HEK293 (cell line): ENCODE results near the gene BCKDHB.

Experiments
- CTCF ChIA-PET: fragments of 350-600 bp; formaldehyde crosslinking; extraction: SDS; loops from one replicate; lab custom pipeline; 2021; ENCODE audit warnings: antibody characterized with exemption; lab: Yijun Ruan, JAX
- POLR2A ChIA-PET: fragments of 300-600 bp; formaldehyde crosslinking; extraction: SDS; loops from one replicate; lab custom pipeline; 2020; ENCODE audit warnings: antibody characterized with exemption, inconsistent platforms; lab: Yijun Ruan, JAX
- H3K27ac ChIP-seq: fragments of 200-500 bp; sonication (Bioruptor generic); 2 replicates; pipeline ENCODE4 v1.5.1; 2014; ENCODE audit warnings: low read depth, low read length, control low read depth, inconsistent platforms; ENCODE audit errors: extremely low read depth
- H3K36me3 ChIP-seq, 2 experiments: fragments of 200-500 bp in 1 of 2; sonication (Bioruptor generic) in 1 of 2; 1 replicate in 1 of 2; 2 replicates in 1 of 2; pipeline ENCODE4 v1.5.1; 2014 to 2017; ENCODE audit warnings: inconsistent platforms in 2 of 2, low read length in 2 of 2; ENCODE audit not compliant: control insufficient read depth in 2 of 2, insufficient read depth in 1 of 2
- H3K4me1 ChIP-seq: fragments of 200-500 bp; sonication (Bioruptor generic); 2 replicates; pipeline ENCODE4 v1.5.1; 2014; ENCODE audit warnings: mild to moderate bottlenecking, low read length, inconsistent platforms; ENCODE audit not compliant: control insufficient read depth, insufficient read depth
- H3K4me3 ChIP-seq: 2 replicates; pipeline ENCODE4 v1.5.1; 2011; ENCODE audit warnings: low read depth, mild to moderate bottlenecking, control low read depth, low read length, moderate library complexity
- H3K9me3 ChIP-seq: fragments of 200-500 bp; sonication (Bioruptor generic); 2 replicates; pipeline ENCODE4 v1.5.1; 2014; ENCODE audit warnings: low read depth, low read length, inconsistent platforms; ENCODE audit not compliant: control insufficient read depth, insufficient read depth
- ELK4 ChIP-seq: IDR thresholded peaks from 2 replicates; pipeline ENCODE4 v1.6.1; 2011; ENCODE audit warnings: mild to moderate bottlenecking, low read depth, low read length, borderline replicate concordance
- MZF1 ChIP-seq: fragments of 450-650 bp; formaldehyde crosslinking; IDR thresholded peaks from 2 replicates; pipeline ENCODE4 v1.5.1; 2017; ENCODE audit warnings: missing biosample characterization, missing genetic modification characterization, borderline replicate concordance
- RBAK ChIP-seq: fragments of 450-650 bp; formaldehyde crosslinking; IDR thresholded peaks from 2 replicates; pipeline ENCODE4 v1.5.1; 2016; ENCODE audit warnings: missing biosample characterization, missing genetic modification characterization
- TSHZ1 ChIP-seq: fragments of 450-650 bp; formaldehyde crosslinking; IDR thresholded peaks from 2 replicates; pipeline ENCODE4 v1.5.1; 2016; ENCODE audit warnings: missing biosample characterization, missing genetic modification characterization, borderline replicate concordance
- ZNF114 ChIP-seq: fragments of 450-650 bp; formaldehyde crosslinking; IDR thresholded peaks from 2 replicates; pipeline ENCODE4 v1.5.0; 2017; ENCODE audit warnings: missing biosample characterization, missing genetic modification characterization
- ZNF140 ChIP-seq: fragments of 450-650 bp; formaldehyde crosslinking; IDR thresholded peaks from 2 replicates; pipeline ENCODE4 v1.5.1; 2016; ENCODE audit warnings: missing biosample characterization, missing genetic modification characterization
- ZNF16 ChIP-seq: fragments of 450-650 bp; formaldehyde crosslinking; IDR thresholded peaks from 2 replicates; pipeline ENCODE4 v1.5.1; 2016; ENCODE audit warnings: low read depth, missing biosample characterization, missing genetic modification characterization
- ZNF24 ChIP-seq: fragments of 450-650 bp; formaldehyde crosslinking; IDR thresholded peaks from 2 replicates; pipeline ENCODE4 v1.5.1; 2016; ENCODE audit warnings: missing biosample characterization, missing genetic modification characterization
- ZNF426 ChIP-seq: fragments of 450-650 bp; formaldehyde crosslinking; IDR thresholded peaks from 2 replicates; pipeline ENCODE4 v1.5.1; 2017; ENCODE audit warnings: missing biosample characterization, missing genetic modification characterization, mild to moderate bottlenecking, inconsistent platforms, moderate library complexity
- ZNF488 ChIP-seq: fragments of 450-650 bp; formaldehyde crosslinking; IDR thresholded peaks from 2 replicates; pipeline ENCODE4 v1.5.1; 2016; ENCODE audit warnings: missing biosample characterization, missing genetic modification characterization
- ZNF571 ChIP-seq: fragments of 450-650 bp; formaldehyde crosslinking; IDR thresholded peaks from 2 replicates; pipeline ENCODE4 v1.5.0; 2017; ENCODE audit warnings: missing biosample characterization, missing genetic modification characterization
- ZNF596 ChIP-seq: fragments of 450-650 bp; IDR thresholded peaks from 2 replicates; pipeline ENCODE4 v1.5.0; 2018; ENCODE audit warnings: missing biosample characterization, mild to moderate bottlenecking, missing genetic modification characterization, moderate library complexity
- ZNF610 ChIP-seq: fragments of 450-650 bp; formaldehyde crosslinking; IDR thresholded peaks from 2 replicates; pipeline ENCODE4 v1.5.1; 2016; ENCODE audit warnings: missing biosample characterization, missing genetic modification characterization, borderline replicate concordance
- ZNF621 ChIP-seq: fragments of 450-650 bp; formaldehyde crosslinking; IDR thresholded peaks from 2 replicates; pipeline ENCODE4 v1.5.1; 2017; ENCODE audit warnings: missing biosample characterization, missing genetic modification characterization
- ZNF701 ChIP-seq: fragments of 450-650 bp; formaldehyde crosslinking; IDR thresholded peaks from 2 replicates; pipeline ENCODE4 v1.5.1; 2016; ENCODE audit warnings: missing biosample characterization, missing genetic modification characterization
- TF ChIP-seq, protein P1 (sequence below): fragments of 450-650 bp; formaldehyde crosslinking; IDR thresholded peaks from 2 replicates; pipeline ENCODE4 v1.5.1; 2016; ENCODE audit warnings: missing biosample characterization, missing genetic modification characterization
- TF ChIP-seq, protein P2 (sequence below): fragments of 450-650 bp; formaldehyde crosslinking; conservative IDR thresholded peaks from 2 replicates; pipeline ENCODE4 v1.5.1; 2016; ENCODE audit warnings: low read depth, missing biosample characterization, missing genetic modification characterization
- TF ChIP-seq, protein P3 (sequence below): fragments of 450-650 bp; formaldehyde crosslinking; IDR thresholded peaks from 2 replicates; pipeline ENCODE4 v1.5.1; 2016; ENCODE audit warnings: missing biosample characterization, missing genetic modification characterization
- TF ChIP-seq, protein P4 (sequence below): fragments of 450-650 bp; formaldehyde crosslinking; IDR thresholded peaks from 2 replicates; pipeline ENCODE4 v1.5.1; 2016; ENCODE audit warnings: missing biosample characterization, missing genetic modification characterization

The BCKDHB gene

GRCh38 chr6:80098392-80098791 is 8.1 kb upstream of the BCKDHB start (continued):
- TF ChIP-seq, protein P1, sequence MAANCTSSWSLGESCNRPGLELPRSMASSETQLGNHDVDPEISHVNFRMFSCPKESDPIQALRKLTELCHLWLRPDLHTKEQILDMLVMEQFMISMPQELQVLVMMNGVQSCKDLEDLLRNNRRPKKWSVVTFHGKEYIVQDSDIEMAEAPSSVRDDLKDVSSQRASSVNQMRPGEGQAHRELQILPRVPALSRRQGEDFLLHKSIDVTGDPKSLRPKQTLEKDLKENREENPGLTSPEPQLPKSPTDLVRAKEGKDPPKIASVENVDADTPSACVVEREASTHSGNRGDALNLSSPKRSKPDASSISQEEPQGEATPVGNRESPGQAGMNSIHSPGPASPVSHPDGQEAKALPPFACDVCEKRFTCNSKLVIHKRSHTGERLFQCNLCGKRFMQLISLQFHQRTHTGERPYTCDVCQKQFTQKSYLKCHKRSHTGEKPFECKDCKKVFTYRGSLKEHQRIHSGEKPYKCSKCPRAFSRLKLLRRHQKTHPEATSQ: no peak

DNA sequence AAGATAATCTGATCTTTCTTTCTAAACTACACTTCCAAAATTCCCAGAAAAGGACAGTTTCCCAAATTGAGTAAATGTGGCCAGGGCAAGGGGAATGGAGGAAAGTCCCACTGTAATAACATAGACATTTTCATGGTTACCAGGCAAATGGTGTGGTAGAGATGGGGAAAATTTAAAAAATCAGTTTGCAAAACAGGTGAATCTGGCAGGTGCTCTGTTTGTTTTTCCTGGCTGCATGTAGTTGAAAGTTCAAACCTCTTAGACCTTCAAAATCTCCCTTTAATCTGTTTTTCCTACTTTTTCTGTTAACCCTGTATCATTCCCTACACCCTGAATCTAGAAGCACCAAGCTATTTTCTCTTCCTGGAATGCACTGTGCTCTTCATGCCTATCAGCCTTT is 2.0 kb upstream of the BCKDHB start:
- Histone ChIP-seq H3K27ac (no peak overlapping the region), H3K36me3 (no peaks in the 10 kb centered on the region), H3K4me1 (peaks cover 2% of the 10 kb centered on the region; the same call in 1 of the 2 replicates), H3K4me3 (no peak overlapping the region), H3K9me3 (no peaks in the 10 kb centered on the region)
- ChIA-PET CTCF (interaction anchor here (0.7 to 4.8 kb wide), 4 partner anchors 11 to 159 kb away, joined by 3 to 24 read pairs (median 8); no protein-coding TSS in a partner anchor), POLR2A (no interaction called here)
- no peak for TF ChIP-seq ZNF571
- TF ChIP-seq ZNF488 (tag by site-specific recombination): no peak
- no peak for TF ChIP-seq ZNF610 (tag by site-specific recombination)
- TF ChIP-seq, protein P2, sequence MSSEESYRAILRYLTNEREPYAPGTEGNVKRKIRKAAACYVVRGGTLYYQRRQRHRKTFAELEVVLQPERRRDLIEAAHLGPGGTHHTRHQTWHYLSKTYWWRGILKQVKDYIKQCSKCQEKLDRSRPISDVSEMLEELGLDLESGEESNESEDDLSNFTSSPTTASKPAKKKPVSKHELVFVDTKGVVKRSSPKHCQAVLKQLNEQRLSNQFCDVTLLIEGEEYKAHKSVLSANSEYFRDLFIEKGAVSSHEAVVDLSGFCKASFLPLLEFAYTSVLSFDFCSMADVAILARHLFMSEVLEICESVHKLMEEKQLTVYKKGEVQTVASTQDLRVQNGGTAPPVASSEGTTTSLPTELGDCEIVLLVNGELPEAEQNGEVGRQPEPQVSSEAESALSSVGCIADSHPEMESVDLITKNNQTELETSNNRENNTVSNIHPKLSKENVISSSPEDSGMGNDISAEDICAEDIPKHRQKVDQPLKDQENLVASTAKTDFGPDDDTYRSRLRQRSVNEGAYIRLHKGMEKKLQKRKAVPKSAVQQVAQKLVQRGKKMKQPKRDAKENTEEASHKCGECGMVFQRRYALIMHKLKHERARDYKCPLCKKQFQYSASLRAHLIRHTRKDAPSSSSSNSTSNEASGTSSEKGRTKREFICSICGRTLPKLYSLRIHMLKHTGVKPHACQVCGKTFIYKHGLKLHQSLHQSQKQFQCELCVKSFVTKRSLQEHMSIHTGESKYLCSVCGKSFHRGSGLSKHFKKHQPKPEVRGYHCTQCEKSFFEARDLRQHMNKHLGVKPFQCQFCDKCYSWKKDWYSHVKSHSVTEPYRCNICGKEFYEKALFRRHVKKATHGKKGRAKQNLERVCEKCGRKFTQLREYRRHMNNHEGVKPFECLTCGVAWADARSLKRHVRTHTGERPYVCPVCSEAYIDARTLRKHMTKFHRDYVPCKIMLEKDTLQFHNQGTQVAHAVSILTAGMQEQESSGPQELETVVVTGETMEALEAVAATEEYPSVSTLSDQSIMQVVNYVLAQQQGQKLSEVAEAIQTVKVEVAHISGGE: no peak
- no peak for TF ChIP-seq ZNF596 (tag by site-specific recombination)
- TF ChIP-seq MZF1 (tag by site-specific recombination): no peak
- no peak for TF ChIP-seq TSHZ1 (tag by site-specific recombination)
- TF ChIP-seq ZNF114 (tag by site-specific recombination): no peak
- TF ChIP-seq, protein P3, sequence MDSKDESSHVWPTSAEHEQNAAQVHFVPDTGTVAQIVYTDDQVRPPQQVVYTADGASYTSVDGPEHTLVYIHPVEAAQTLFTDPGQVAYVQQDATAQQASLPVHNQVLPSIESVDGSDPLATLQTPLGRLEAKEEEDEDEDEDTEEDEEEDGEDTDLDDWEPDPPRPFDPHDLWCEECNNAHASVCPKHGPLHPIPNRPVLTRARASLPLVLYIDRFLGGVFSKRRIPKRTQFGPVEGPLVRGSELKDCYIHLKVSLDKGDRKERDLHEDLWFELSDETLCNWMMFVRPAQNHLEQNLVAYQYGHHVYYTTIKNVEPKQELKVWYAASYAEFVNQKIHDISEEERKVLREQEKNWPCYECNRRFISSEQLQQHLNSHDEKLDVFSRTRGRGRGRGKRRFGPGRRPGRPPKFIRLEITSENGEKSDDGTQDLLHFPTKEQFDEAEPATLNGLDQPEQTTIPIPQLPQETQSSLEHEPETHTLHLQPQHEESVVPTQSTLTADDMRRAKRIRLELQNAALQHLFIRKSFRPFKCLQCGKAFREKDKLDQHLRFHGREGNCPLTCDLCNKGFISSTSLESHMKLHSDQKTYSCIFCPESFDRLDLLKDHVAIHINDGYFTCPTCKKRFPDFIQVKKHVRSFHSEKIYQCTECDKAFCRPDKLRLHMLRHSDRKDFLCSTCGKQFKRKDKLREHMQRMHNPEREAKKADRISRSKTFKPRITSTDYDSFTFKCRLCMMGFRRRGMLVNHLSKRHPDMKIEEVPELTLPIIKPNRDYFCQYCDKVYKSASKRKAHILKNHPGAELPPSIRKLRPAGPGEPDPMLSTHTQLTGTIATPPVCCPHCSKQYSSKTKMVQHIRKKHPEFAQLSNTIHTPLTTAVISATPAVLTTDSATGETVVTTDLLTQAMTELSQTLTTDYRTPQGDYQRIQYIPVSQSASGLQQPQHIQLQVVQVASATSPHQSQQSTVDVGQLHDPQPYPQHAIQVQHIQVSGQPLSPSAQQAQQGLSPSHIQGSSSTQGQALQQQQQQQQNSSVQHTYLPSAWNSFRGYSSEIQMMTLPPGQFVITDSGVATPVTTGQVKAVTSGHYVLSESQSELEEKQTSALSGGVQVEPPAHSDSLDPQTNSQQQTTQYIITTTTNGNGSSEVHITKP (tag by site-specific recombination): no peak
- TF ChIP-seq ZNF140 (tag by site-specific recombination): no peak
- TF ChIP-seq, protein P4, sequence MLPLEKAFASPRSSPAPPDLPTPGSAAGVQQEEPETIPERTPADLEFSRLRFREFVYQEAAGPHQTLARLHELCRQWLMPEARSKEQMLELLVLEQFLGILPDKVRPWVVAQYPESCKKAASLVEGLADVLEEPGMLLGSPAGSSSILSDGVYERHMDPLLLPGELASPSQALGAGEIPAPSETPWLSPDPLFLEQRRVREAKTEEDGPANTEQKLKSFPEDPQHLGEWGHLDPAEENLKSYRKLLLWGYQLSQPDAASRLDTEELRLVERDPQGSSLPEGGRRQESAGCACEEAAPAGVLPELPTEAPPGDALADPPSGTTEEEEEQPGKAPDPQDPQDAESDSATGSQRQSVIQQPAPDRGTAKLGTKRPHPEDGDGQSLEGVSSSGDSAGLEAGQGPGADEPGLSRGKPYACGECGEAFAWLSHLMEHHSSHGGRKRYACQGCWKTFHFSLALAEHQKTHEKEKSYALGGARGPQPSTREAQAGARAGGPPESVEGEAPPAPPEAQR (tag by site-specific recombination): no peak
- TF ChIP-seq ZNF16 (tag by site-specific recombination): no peak
- no peak for TF ChIP-seq ZNF701 (tag by site-specific recombination)
- no peak for TF ChIP-seq RBAK
- no peak for TF ChIP-seq ZNF24 (tag by site-specific recombination)
- TF ChIP-seq ZNF426 (tag by site-specific recombination): no peak
- TF ChIP-seq ELK4: no peak
- no peak for TF ChIP-seq ZNF621
